HG03025 (cell line): ENCODE data around the gene SLC51B.
"Not testable (repeated sequence)": the region's sequence is repeated elsewhere in the genome, so short reads cannot be mapped to it uniquely, and the experiment has no call there.

ENCODE experiments used
- ATAC-seq: cut with Tn5 transposase; IDR thresholded peaks from one replicate; pipeline ENCODE4 v1.9.1; 2021; ENCODE audit warnings: mild to moderate bottlenecking, moderate library complexity; ENCODE audit not compliant: unreplicated experiment, low FRiP score

Gene SLC51B

DNA sequence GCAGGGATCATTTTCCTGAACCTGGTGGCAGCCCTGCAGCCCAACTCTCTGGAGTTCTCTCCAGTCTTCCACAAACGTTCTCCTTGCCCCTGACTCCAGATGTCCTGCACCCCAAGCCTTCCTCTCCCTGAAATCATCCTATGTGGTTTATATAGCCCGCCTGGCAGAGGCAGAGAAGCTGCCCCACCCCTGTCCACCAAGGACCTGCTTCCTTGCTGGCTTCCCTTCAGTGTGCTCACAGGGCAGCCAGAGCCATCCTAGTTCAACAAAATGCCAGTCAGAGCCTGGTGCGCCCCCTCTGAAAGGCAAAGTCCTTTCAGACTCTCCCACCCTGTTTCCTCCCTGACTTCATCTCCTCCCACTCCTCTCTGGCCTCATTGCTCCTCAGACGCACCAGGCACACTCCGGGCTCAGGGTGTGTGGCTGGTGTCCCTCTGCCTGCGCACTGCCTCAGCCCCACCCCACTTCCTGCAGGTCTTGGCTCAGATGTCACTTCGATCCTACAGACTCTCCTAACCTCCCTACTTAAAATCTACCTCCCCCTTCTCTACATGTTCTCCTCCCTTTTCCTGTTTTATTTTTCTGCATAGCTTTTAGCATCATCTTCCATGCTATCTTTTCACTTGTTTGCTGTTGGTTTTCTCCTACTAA, 37.2 kb downstream of the SLC51B start:
- ATAC-seq = no peak

GRCh38 chr15:65083262-65083701, 38.1 kb downstream of the SLC51B start:
- no peak for ATAC-seq

DNA sequence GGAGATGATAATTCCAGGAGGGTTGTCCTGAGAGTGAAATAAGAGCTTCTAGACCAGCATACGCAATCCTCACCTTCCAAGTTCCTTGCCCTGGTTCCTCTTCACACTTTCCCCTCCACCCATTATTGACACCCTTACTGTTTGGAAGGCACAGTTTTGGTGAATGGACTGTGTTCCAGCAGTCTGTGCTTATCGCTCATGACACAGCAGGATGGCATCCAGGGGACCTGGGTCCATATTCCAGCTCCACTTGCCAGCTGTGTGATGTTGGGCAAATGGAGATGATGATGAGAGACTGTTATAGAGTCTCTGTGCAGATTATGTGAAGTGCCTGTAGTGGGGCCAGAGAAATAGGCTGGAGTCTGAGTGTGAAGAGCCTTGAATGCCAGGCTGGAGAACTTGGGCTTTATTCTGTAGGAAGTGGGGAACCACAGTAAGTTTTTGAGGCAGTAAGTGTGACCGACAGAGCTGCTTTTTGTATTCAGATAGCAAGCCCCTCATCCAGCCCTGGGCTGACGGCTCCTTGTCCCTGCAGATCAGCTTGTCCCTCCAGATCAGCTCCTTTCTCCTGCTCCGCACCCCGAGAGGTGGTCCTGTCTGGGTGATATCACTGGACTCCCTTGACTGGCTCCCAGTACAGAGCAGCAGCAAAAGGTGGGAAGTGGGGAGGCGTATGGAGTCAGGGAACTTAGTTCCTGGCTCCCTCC, 39.5 kb downstream of the SLC51B start:
- ATAC-seq = no peak

GRCh38 chr15:65085207-65085753, 40.1 kb downstream of the SLC51B start:
- ATAC-seq = no peak

DNA sequence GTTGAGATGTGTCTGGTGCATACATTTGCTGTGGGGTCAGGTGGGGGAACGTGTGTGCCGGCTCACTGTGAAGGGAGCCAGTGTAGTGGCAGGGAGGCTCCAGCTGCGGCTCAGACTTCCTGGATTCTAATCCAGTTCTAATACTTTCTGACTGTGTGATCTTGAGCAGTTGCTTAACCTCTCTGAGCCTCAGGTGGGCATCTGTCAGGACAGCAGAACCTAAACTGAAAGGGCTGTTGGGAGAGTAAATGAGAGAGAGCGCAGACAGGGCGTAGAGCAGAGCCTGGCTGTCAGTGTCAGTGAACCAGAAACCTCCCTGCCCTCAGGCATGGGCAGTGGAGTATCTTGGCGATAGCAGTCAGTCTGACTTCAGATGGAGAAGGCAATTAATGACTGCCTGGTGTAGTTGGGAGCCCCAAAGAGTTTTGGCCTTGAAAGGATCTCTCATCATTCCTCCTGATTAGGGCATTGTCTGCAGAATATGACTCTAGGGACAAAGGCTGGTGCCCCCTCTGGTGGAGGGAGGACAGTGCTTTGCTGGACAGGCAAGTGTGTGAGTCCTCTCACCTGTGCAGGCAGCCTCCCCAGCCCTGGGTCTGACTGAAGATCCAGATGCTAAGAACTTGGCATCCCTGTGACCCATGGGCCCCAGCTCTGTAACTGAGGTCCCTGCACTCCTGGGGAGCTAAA, 40.9 kb downstream of the SLC51B start:
- ATAC-seq = no peak

- no peak for ATAC-seq
These were observed 41.5 kb downstream of the SLC51B start for GRCh38 chr15:65086680-65087111.

GRCh38 chr15:65087411-65087810, 42.2 kb downstream of the SLC51B start:
- no peak for ATAC-seq

DNA sequence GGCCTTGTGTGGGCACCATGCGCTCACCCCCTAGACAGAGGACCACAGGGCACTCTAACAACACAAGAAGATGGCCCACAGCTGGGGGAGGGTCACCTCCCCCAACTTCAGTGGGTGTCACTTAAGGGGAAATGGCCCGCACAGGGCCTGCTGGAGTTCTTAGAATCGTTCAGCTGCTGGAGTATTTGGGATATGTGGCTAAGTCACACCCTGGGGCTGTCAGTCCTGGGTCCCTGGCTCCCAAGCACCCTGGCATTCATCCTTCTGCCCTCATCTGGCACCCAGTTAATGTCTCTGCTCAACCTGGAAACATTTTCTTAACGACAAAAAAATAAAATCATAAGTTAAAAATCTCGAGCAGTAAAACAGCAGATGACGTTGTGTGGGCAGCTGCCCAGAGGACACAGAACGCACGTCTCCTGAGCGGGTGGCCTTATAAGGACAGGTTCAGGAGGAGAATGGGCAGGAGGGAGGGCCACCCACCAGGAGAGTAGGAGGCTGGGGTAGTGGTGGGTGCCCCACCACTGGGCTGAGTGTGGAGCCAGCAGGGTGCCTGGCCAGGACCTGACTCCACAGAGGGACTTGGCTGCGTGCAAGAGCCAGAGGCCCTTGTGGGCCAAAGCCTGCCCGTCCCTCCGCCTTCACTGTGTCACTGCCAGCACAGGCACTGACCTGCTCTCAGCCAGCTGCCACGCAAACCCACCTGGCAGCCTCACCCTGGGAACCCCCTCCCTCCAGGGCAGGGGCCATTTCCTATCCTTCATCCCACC, 42.9 kb downstream of the SLC51B start:
- ATAC-seq = no peak

DNA sequence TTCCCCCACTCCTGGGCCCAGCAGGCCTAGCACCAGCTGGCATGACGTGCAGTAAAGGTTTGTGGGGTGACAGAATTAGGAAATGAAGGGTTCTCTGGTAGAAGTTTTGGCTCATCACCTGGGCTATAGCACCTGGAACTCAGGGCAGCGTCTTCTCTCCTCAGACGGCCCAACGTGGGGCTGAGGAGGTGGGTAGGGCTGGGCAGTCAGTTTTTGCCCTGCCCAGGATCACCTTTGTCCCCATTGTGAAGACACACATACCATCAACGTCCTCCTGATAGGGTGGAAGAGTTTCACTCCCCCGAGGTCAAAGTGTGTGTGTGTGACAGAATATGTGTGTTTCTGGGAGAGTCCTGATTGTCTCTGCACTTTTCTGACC, 43.4 kb downstream of the SLC51B start:
- ATAC-seq = no peak

DNA sequence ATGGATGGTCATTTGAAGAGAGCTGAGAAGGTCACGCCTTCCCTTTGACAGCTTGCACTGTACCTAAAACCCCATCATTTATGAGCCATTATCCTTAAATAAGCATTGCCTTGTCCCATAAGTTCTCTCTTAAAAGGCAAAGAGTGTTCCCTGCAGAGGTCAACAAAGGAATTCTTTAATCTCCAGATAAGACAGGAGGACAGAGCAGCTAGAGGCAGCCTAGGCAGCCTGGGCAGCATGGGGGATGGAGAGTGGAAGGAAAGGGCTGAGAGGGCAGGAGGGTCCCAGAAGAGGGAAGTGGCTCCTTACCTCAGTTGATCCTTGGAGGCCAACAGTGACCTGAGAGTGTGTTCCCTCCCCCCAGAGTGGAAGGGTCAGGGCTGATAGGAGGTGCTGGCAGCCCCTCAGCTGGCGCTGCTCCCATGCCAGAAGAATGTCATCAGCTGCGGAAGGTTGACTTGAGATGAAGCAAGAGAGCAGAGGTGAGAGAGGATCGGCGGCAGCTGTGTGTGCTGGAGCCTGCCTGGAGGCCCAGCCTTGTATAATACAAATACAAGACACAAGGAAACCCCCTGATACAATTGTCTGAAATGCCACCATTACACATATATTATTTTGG, 44.1 kb downstream of the SLC51B start:
- ATAC-seq = no peak

GRCh38 chr15:65091946-65092770, 47.0 kb downstream of the SLC51B start:
- no peak for ATAC-seq

- ATAC-seq = no peak
These were observed 48.0 kb downstream of the SLC51B start for GRCh38 chr15:65092911-65093792.

- not testable (repeated sequence) for ATAC-seq
These were observed 48.6 kb downstream of the SLC51B start for GRCh38 chr15:65093793-65094170.

DNA sequence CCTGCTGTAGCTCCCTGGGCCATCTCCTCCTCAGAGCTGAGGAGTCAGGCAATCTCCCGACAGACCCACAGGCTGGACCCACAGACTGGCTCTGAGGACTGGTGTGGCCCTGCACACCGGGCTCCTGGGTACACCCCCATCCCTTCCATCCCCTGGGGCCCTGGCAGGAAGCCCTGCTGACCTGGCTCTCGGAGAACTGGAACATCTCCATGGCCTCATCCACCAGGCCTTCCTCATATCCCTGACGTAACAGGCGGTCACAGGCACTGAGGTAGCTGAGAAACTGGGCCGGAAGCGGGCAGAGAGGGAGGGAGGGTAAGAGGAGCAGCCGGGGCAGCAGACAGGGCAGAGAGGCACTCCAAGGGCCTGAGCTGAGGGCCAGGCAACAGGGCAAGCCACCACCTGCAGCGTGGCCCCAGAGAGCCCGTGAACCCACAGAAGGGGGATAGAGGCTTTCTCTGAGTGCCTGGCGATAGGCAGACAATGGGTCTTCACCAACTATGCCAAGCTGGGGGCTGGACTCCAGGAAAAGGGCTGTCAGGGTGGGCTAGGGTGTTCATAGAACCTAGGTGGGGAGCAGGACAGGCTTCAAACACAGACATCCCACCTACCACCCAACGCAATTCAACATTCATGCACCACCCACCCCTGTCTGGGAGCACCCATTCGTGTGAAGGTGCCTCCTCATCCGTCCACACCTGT, 49.3 kb downstream of the SLC51B start:
- no peak for ATAC-seq

GRCh38 chr15:65095011-65095746, 50.0 kb downstream of the SLC51B start:
- ATAC-seq = no peak

DNA sequence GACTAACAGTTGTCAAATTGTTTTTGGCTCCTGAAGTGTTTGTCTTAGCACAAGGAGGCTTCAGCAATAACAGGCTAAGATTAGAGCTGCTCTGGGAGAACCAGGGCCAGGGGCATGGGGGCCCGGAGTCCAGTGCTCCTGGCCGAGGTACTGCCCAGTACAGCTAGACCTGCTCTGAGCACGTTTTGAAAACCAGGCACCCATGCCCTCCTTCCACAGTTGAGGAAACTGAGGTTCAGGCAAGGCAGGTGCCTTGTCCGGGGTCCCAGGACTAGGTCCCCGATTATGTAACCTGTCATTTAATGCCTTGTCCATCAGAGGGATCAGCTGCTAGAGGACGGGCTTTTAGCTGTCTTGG, 50.5 kb downstream of the SLC51B start:
- no peak for ATAC-seq
